ENCODE results near the gene ZSWIM6. TPM values are rescaled to one million over a fixed set of nuclear protein-coding genes. Genes with fewer than 3 reads are reported as not detected.

The ZSWIM6 gene
- total RNA-seq, 4 donors from 2014 or later, result 7.8 to 25.5 (median 21.0) TPM

- TF ChIP-seq POLR2AphosphoS5 (IDR thresholded peaks at IDR 0.05) (no peak), POLR2A (IDR thresholded peaks at IDR 0.05) (no peak), EP300 (IDR thresholded peaks at IDR 0.05; ENCODE audit: low read depth) (no peak), CTCF (IDR thresholded peaks at IDR 0.05) (no peak)
- intact Hi-C loops (cut with DNase I; ENCODE audit: low total_unique reads) (no loop called here), in situ Hi-C loops (cut with MboI; ENCODE audit: low pct_ligation_motif_present in 1 of 4, low pct_unique_long_range_greater_than_20kb in 1 of 4, low sequenced_read_pairs in 3 of 4) (no loop called here)
- H3K36me3 ChIP-seq, result no peaks in the 10 kb centered on the region
- H3K9me3 ChIP-seq, result no peaks in the 10 kb centered on the region
- peaks cover 0 to 5% (median 0%) of the 10 kb centered on the region in 4 donors for H3K4me1 ChIP-seq
- no peak overlapping the region for H3K4me3 ChIP-seq
- WGBS, 2 donors (ENCODE audit: low coverage in 1 of 2), result 96 to 100% methylated on average over 2 of the region's 2 CpGs
- H3K27ac ChIP-seq, result no peak overlapping the region
- H3K27me3 ChIP-seq, result no peaks in the 10 kb centered on the region
- no peak for DNase-seq
Observed at GRCh38 chr5:61516946-61517345, 184.9 kb downstream of the ZSWIM6 start.

GRCh38 chr5:61519728-61520277 lies 187.7 kb downstream of the ZSWIM6 start:
- no peak for DNase-seq
- TF ChIP-seq CTCF (IDR thresholded peaks at IDR 0.05), result no peak
- no peak for TF ChIP-seq POLR2AphosphoS5 (IDR thresholded peaks at IDR 0.05)
- no peak for TF ChIP-seq POLR2A (IDR thresholded peaks at IDR 0.05)
- TF ChIP-seq EP300 (IDR thresholded peaks at IDR 0.05; ENCODE audit: low read depth), result no peak
- Histone ChIP-seq H3K27ac (no peak overlapping the region), H3K4me1 (peaks cover 0 to 5% (median 0%) of the 10 kb centered on the region in 4 donors), H3K27me3 (no peaks in the 10 kb centered on the region), H3K9me3 (no peaks in the 10 kb centered on the region), H3K36me3 (no peaks in the 10 kb centered on the region), H3K4me3 (no peak overlapping the region)
- WGBS, 2 donors (ENCODE audit: low coverage in 1 of 2), result 76 to 88% methylated on average over 5 to 7 of the region's 7 CpGs
- intact Hi-C loops (cut with DNase I; ENCODE audit: low total_unique reads), result no loop called here
- in situ Hi-C loops (cut with MboI; ENCODE audit: low pct_ligation_motif_present in 1 of 4, low pct_unique_long_range_greater_than_20kb in 1 of 4, low sequenced_read_pairs in 3 of 4), result no loop called here

GRCh38 chr5:61523073-61523472 lies 191.0 kb downstream of the ZSWIM6 start:
- intact Hi-C loops (cut with DNase I; ENCODE audit: low total_unique reads) (no loop called here), in situ Hi-C loops (cut with MboI; ENCODE audit: low pct_ligation_motif_present in 1 of 4, low pct_unique_long_range_greater_than_20kb in 1 of 4, low sequenced_read_pairs in 3 of 4) (no loop called here)
- Histone ChIP-seq H3K4me3 (no peak overlapping the region), H3K36me3 (no peaks in the 10 kb centered on the region), H3K4me1 (no peaks in the 10 kb centered on the region), H3K9me3 (no peaks in the 10 kb centered on the region), H3K27ac (no peak overlapping the region), H3K27me3 (no peaks in the 10 kb centered on the region)
- TF ChIP-seq CTCF (IDR thresholded peaks at IDR 0.05) (no peak), POLR2AphosphoS5 (IDR thresholded peaks at IDR 0.05) (no peak), EP300 (IDR thresholded peaks at IDR 0.05; ENCODE audit: low read depth) (no peak)
- DNase-seq, result no peak
- WGBS, 2 donors (ENCODE audit: low coverage in 1 of 2), result 86 to 100% methylated on average over 1 to 2 of the region's 2 CpGs

GRCh38 chr5:61523997-61524396 lies 191.9 kb downstream of the ZSWIM6 start:
- Histone ChIP-seq H3K27ac (no peak overlapping the region), H3K4me3 (no peak overlapping the region), H3K4me1 (no peaks in the 10 kb centered on the region), H3K9me3 (no peaks in the 10 kb centered on the region), H3K36me3 (peaks cover 0 to 7% (median 0%) of the 10 kb centered on the region in 4 donors), H3K27me3 (no peaks in the 10 kb centered on the region)
- intact Hi-C loops (cut with DNase I; ENCODE audit: low total_unique reads) (no loop called here), in situ Hi-C loops (cut with MboI; ENCODE audit: low pct_ligation_motif_present in 1 of 4, low pct_unique_long_range_greater_than_20kb in 1 of 4, low sequenced_read_pairs in 3 of 4) (no loop called here)
- no peak for DNase-seq
- TF ChIP-seq CTCF (IDR thresholded peaks at IDR 0.05) (no peak), POLR2AphosphoS5 (IDR thresholded peaks at IDR 0.05) (no peak), EP300 (IDR thresholded peaks at IDR 0.05; ENCODE audit: low read depth) (no peak), POLR2A (IDR thresholded peaks at IDR 0.05) (no peak)
- WGBS, 2 donors (ENCODE audit: low coverage in 1 of 2), result 64 to 76% methylated on average over 3 of the region's 3 CpGs

Measured in transverse colon (tissue), 4 donors.